ENCODE results near the gene PACC1.

PACC1 gene

DNA sequence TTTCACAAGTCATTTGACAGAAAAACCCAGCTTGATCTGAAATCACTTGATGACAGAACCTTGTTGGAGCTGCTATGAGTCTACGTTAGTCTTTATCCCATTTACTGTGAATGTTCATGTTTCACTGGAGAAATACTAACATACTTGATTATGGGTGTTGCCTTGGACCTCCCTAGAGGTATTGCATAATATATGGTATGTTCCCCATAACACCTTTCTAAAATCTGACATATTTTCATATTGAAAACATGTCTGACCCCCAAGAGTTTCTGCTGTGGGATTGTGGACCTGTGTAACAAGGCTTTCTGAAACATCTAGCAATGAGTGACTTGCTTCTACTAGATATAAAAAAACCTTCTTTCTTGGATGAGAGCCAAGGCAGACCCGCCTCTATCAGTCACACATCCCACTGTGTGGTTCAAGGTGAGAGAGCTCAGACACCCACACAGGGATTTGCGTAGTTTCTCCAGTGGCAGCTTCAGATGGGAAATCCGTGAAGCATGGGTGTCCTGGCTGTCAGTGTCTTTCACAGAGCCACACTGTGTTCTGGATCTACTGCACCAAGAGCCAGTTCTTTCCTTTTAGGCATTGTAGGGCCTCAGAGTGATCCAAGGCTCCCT, 22.6 kb upstream of the PACC1 start:
- DNase-seq = no peak

GRCh38 chr1:212434992-212435391, 20.3 kb upstream of the PACC1 start:
- DNase-seq = no peak

- DNase-seq = no peak
Observed at GRCh38 chr1:212433577-212434462, 19.1 kb upstream of the PACC1 start.

GRCh38 chr1:212432661-212433576, 18.2 kb upstream of the PACC1 start, which contains the start of gene NENF:
Gene NENF (plus strand): TSS chr1:212432920. CDS start chr1:212432944, 24 bp downstream.
- peak; percentile 72 to 77 for DNase-seq

- no peak for DNase-seq
Observed at GRCh38 chr1:212432272-212432660, 17.6 kb upstream of the PACC1 start.

- no peak for DNase-seq
Observed at GRCh38 chr1:212431644-212432043, 17.0 kb upstream of the PACC1 start.

GRCh38 chr1:212430955-212431394, 16.3 kb upstream of the PACC1 start:
- DNase-seq = no peak

DNA sequence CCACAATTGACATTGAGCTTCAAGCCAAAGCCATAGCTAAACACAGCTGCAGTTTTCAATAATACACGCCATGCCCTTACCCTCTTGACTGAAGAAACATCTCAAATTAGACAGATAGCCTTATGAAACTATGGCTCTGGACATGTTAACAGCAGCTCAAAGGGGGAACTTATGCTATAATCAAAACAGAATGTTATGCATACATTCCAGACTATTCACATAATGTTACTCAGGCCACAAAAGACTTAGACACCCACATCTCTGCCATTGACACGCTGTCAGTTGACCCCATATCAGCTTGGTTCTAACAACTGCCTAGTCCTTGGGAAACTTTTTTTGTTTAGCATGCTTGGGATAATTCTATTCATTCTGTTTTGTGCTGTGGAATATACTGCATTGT, 15.7 kb upstream of the PACC1 start:
- DNase-seq = no peak

- DNase-seq = no peak
Observed at GRCh38 chr1:212428496-212428895, 13.8 kb upstream of the PACC1 start.

DNA sequence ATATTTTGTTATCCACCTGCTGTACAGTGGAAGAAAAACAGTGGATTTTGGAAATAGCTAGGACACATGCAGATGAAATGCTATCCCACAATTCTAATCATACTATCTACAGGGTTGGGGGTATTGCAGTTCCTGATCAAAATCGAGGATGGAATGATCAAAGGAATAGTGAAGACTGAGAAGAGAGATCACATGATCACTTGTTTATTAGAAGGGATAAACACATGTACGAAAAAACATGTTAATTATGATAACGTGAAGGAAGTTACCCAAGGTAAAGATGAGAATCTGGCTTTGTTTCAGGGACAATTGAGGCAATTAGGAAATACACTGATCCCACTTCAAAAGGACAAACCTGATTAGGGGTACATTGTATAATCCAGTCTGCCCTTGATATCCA, 9.2 kb upstream of the PACC1 start:
- DNase-seq = no peak

DNA sequence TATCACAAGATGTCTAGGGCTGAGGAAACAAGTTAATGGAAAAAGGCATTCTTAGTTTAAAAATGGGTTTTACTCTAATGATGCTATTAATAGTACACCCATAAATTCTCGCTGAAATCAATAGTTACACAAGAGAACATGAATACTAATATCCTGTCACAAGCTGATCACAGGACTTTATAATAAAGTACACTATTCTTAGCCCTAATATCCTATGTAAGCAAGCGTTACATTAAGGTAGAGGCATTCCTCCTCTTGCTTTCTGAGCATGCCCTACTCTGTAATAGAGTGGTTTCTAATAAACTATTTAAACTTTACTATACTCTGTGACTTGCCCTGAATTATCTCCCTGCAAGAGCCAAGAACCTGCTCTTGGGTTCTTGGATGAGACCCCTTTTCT, 6.5 kb upstream of the PACC1 start:
- no peak for DNase-seq

DNA sequence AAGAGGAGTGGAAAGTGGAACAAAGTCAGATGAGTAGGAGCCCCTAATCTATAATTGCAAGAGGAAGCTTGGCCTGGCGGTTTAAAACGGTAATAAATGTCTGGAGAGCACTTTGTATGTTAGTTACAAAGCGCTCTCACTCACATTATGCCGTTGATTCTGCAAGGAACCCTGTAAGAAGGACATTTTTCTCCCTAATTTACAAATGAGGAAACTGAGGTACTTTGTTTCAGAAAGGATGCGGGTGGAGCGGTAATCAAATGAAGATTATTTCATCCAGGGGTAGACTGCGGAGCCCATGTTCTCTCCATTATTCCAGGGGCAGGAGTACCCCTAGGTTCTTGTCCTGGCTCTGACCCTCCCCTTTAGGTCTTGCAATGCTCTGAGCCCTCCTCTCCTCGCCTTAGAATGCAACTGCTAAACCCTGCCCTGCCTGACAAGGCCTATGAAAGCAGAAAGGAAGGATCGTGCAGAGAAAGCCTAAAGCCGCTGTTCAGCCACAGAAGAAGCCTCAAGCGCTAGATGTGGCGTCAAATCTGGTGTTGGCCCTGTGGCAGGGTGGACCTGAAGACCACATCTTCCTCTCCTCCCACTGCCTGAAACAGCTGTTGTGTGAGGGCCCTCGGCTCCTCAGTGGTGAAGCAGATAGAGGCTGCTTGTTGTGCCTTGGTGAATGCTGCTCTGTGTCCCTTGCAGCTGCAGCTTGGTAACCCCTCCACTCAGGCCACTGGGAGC, 588 bp upstream of the PACC1 start:
- DNase-seq = no peak

DNA sequence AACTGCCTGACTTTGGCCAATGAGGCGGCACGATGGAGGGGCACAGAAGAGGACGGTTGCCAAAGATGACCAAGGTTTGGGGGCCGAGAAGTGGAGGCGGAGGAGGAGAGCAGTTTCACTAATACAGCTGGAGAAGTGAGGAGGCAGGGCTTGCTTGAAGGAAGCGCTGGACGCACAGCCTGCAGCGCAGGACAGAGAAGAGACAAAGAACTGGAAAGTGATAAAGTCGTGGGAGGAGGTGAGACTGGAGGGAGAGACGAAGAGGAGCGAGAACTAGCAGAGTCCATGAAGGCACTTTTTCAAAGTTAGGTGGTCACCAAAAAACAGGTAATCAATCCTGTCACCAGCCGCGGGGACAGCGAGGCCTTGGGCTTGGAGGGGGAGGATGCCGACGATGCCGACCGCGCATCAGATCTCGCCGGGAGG, 771 bp downstream of the PACC1 start:
- DNase-seq = peak in 1 of 2 donors; percentile 36

- no peak for DNase-seq
Observed at GRCh38 chr1:212412374-212412773, 2.3 kb downstream of the PACC1 start.

GRCh38 chr1:212410231-212410820, 4.4 kb downstream of the PACC1 start:
- DNase-seq = no peak

- DNase-seq = no peak
Observed at GRCh38 chr1:212402666-212403321, 11.9 kb downstream of the PACC1 start.

- no peak for DNase-seq
Observed at GRCh38 chr1:212401838-212402582, 12.7 kb downstream of the PACC1 start.

- DNase-seq = no peak
Observed at GRCh38 chr1:212401042-212401441, 13.6 kb downstream of the PACC1 start.

GRCh38 chr1:212397171-212397570, 17.5 kb downstream of the PACC1 start:
- DNase-seq = no peak

DNA sequence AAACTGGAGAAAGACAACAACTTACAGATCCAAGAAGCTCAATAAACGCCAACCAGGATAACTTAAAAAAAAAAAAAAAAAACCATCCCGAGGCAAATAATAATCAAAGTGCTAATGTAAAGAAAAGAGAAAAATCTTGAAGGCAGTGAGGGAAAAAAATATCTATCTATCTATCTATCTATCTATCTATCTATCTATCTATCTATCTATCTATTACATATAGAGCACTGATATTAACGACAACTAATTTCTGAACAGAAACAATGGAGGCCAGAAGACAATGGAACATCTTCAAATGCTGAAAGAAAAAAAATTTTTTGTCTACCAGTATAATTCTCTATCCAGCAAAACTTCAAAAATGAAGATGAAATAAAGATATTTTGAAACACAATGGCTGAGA, 18.0 kb downstream of the PACC1 start:
- DNase-seq = no peak
